ENCODE measurements around the gene RRAD. TPM values are rescaled to one million over a fixed set of nuclear protein-coding genes. Genes with fewer than 3 reads are reported as not detected.
A peak's percentile ranks its signal among the peaks of the same experiment; 100 is the strongest.

Gene RRAD
- total RNA-seq, 2 donors from 2014 or later = 8.3 TPM; not detected in 1

GRCh38 chr16:66954097-66954659 lies 28.8 kb upstream of the RRAD start:
- ATAC-seq (peak; percentile 92), DNase-seq (peak; percentile 81 to 88 (median 82))
- no peak overlapping the region for H3K27ac ChIP-seq
- intact Hi-C loops (cut with DNase I) = no loop called here
- TF ChIP-seq CTCF (IDR thresholded peaks at IDR 0.05) (peak; percentile 65 to 87 (median 83)), POLR2A (IDR thresholded peaks at IDR 0.05) (no peak)
- peaks cover 0 to 1% of the 10 kb centered on the region in 2 donors for H3K27me3 ChIP-seq
- 8% methylated on average over 8 of the region's 8 CpGs for WGBS, 2 donors
- no peaks in the 10 kb centered on the region for H3K9me3 ChIP-seq
- peaks cover 1% of the 10 kb centered on the region for H3K4me1 ChIP-seq
- no peak overlapping the region for H3K4me3 ChIP-seq
- H3K36me3 ChIP-seq (replicated peaks in 1 of 2; ENCODE audit: insufficient read depth in 1 of 2, low read depth in 2 of 2) = no peaks in the 10 kb centered on the region

- H3K27me3 ChIP-seq = peaks cover 0 to 7% of the 10 kb centered on the region in 2 donors
- DNase-seq = no peak
- H3K4me3 ChIP-seq = no peak overlapping the region
- intact Hi-C loops (cut with DNase I) = no loop called here
- H3K36me3 ChIP-seq (replicated peaks in 1 of 2; ENCODE audit: insufficient read depth in 1 of 2, low read depth in 2 of 2) = no peaks in the 10 kb centered on the region
- no peak for TF ChIP-seq POLR2A (IDR thresholded peaks at IDR 0.05)
- TF ChIP-seq CTCF (IDR thresholded peaks at IDR 0.05) = no peak
- H3K9me3 ChIP-seq = no peaks in the 10 kb centered on the region
- ATAC-seq = no peak
- peaks cover 4% of the 10 kb centered on the region for H3K4me1 ChIP-seq
- 57 to 72% methylated on average over 7 to 10 of the region's 10 CpGs for WGBS, 2 donors
- no peak overlapping the region for H3K27ac ChIP-seq
These were observed 28.2 kb upstream of the RRAD start for GRCh38 chr16:66953462-66954096.

GRCh38 chr16:66952430-66953110 lies 27.2 kb upstream of the RRAD start:
- H3K36me3 ChIP-seq (replicated peaks in 1 of 2; ENCODE audit: insufficient read depth in 1 of 2, low read depth in 2 of 2) = no peaks in the 10 kb centered on the region
- ATAC-seq (no peak), DNase-seq (no peak)
- H3K4me3 ChIP-seq = no peak overlapping the region
- H3K27ac ChIP-seq = no peak overlapping the region
- no peaks in the 10 kb centered on the region for H3K9me3 ChIP-seq
- TF ChIP-seq CTCF (IDR thresholded peaks at IDR 0.05) (no peak), POLR2A (IDR thresholded peaks at IDR 0.05) (no peak)
- peaks cover 10% of the 10 kb centered on the region for H3K4me1 ChIP-seq
- WGBS, 2 donors = 69 to 71% methylated on average over 6 to 7 of the region's 7 CpGs
- peaks cover 0 to 9% of the 10 kb centered on the region in 2 donors for H3K27me3 ChIP-seq
- intact Hi-C loops (cut with DNase I) = no loop called here

GRCh38 chr16:66950971-66951790 lies 25.8 kb upstream of the RRAD start:
- H3K4me1 ChIP-seq = peaks cover 10% of the 10 kb centered on the region
- ATAC-seq = no peak
- no peaks in the 10 kb centered on the region for H3K36me3 ChIP-seq (replicated peaks in 1 of 2; ENCODE audit: insufficient read depth in 1 of 2, low read depth in 2 of 2)
- TF ChIP-seq POLR2A (IDR thresholded peaks at IDR 0.05) (no peak), CTCF (IDR thresholded peaks at IDR 0.05) (no peak)
- peaks cover 0 to 9% of the 10 kb centered on the region in 2 donors for H3K27me3 ChIP-seq
- H3K27ac ChIP-seq = no peak overlapping the region
- no peak for DNase-seq
- H3K4me3 ChIP-seq = no peak overlapping the region
- no peaks in the 10 kb centered on the region for H3K9me3 ChIP-seq
- whole genome bisulfite sequencing, 2 donors = 77 to 81% methylated on average over 4 of the region's 4 CpGs
- intact Hi-C loops (cut with DNase I) = no loop called here

All from body of pancreas (tissue), 4 donors.